T-helper 2 cell treated with Interferon-gamma antibody and Interleukin-4, amounts not matched to agents 100 ng/mL and 5 ng/mL, for 36 hours (primary cell): Measurements from ENCODE around the gene PPP4R2. TPM values are rescaled to one million over a fixed set of nuclear protein-coding genes. Genes with fewer than 3 reads are reported as not detected.

Experiments used
- intact Hi-C: fragments of 100-400 bp; cut with micrococcal nuclease; formaldehyde crosslinking; loops from one replicate; pipeline ENCODE4 v1.15.1; 2023
- total RNA-seq: library from RNA; stranded (reverse); gene quantifications from 2 replicates; pipeline ENCODE4 v1.2.3, GENCODE V29; 2022

Gene PPP4R2, protein sequence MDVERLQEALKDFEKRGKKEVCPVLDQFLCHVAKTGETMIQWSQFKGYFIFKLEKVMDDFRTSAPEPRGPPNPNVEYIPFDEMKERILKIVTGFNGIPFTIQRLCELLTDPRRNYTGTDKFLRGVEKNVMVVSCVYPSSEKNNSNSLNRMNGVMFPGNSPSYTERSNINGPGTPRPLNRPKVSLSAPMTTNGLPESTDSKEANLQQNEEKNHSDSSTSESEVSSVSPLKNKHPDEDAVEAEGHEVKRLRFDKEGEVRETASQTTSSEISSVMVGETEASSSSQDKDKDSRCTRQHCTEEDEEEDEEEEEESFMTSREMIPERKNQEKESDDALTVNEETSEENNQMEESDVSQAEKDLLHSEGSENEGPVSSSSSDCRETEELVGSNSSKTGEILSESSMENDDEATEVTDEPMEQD
- total RNA-seq: 77.6 and 97.9 TPM in 2 replicates

GRCh38 chr3:72996473-72997333 is at the start of gene PPP4R2:
TSS of gene PPP4R2 (plus strand) at chr3:72996811. CDS start at chr3:72997038, 227 bp downstream.
- intact Hi-C loops: loop anchor here (1.0 to 5.0 kb wide), 7 partner anchors 20 to 1274 kb away; partner anchors contain the start of genes RYBP and SHQ1

GRCh38 chr3:72947715-72948490 is 48.7 kb upstream of the PPP4R2 start:
- intact Hi-C loops: no loop called here

- intact Hi-C loops: no loop called here
Observed at GRCh38 chr3:72949016-72949415, 47.6 kb upstream of the PPP4R2 start.

GRCh38 chr3:72950372-72950771 is 46.2 kb upstream of the PPP4R2 start:
- intact Hi-C loops: no loop called here

GRCh38 chr3:72950801-72951200 is 45.8 kb upstream of the PPP4R2 start:
- intact Hi-C loops: no loop called here

DNA sequence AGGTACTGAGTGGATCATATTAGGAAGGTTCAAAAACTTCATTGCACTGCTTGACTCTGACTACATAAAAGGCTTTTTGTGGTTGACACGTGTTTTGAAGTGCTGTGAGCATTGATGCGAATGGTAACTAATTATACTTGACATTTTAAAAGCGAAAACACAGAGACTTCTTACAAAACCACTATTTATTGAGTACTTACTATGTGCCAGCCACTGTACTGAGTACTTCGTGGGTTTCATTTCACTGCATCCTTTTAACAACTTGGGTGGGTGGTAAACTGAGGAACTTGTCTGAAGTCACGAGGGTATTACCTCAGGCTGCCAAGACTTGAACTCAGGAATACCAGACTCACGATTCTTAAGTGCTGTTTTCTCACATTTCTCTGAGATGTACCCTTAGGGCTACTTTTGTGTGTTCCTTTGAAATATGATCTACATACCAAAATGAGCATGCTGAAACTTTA is 45.3 kb upstream of the PPP4R2 start:
- intact Hi-C loops: no loop called here

GRCh38 chr3:72953325-72953956 is 43.2 kb upstream of the PPP4R2 start:
- intact Hi-C loops: no loop called here

DNA sequence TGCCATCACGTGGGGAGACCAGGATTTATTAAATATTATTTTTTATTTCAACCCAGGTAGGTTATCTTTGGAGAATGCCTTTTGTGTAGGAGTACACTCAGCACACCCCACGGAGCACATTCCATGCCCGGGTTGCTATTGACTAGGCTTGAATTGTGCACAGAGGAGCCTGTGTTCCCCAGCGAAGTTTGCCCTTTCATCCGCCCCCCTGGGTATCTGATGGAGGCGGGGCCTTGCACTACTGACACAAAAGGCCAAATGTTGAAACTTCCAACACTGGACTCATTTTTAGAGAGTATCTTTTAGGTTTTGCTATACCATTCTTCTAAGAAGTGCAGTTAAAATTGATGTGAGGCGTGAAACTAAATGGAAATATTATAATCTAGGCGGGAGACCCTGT is 39.3 kb upstream of the PPP4R2 start:
- intact Hi-C loops: no loop called here

- intact Hi-C loops: no loop called here
Observed at GRCh38 chr3:72959336-72959735, 37.3 kb upstream of the PPP4R2 start.

DNA sequence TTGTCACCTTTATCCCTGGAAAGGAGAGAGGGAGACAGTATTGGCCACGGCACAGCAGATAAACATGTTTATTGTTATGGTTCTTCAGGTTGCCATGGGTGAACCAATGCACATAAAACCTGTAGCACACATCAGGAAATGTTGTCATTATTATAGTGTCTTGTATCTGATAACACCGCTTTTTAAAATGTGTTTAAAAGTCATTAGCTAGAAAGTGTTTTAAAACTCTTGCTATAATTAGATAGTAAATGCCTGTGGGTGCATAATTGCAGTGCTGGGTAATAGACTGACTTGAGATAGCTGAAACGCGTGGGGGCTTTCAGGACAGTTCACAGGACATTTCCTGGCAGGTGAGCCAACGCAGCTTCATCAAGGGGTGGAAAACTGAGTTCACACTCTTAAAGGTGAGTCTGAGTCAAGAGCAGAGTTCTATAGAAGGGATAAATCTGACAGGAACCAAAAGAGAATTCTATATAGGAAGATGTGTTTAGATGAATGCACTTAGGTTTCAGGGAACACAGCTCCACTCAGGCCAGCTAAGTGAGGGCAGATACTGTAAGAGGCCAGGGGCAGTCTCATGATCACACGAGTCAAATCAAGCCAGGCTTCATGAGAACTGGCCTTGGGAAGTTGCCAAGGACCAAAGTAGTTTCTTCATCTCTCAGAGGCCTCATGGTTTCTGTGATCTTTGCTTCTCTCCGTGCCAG is 35.6 kb upstream of the PPP4R2 start:
- intact Hi-C loops: no loop called here

GRCh38 chr3:72961752-72962151 is 34.9 kb upstream of the PPP4R2 start:
- intact Hi-C loops: no loop called here

DNA sequence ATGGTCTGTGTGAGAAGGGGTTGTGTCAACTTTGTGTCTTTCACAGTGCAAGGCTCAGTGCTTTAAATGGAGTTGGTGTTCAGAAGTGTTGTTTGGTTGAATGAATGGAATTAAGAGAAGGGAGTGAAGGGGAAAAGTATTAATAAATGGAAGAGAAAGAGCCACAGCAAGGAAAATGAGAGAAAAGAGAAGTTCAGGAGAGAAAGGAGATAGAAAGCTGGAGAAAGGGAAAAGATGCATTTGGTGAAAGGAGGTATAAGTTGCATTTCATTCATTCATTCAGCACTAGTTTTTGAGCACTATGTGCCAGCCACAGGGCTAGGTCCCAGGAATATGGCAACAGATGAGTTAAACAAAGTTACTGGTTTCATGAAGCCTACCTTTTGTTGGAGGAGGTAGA is 34.3 kb upstream of the PPP4R2 start:
- intact Hi-C loops: no loop called here

DNA sequence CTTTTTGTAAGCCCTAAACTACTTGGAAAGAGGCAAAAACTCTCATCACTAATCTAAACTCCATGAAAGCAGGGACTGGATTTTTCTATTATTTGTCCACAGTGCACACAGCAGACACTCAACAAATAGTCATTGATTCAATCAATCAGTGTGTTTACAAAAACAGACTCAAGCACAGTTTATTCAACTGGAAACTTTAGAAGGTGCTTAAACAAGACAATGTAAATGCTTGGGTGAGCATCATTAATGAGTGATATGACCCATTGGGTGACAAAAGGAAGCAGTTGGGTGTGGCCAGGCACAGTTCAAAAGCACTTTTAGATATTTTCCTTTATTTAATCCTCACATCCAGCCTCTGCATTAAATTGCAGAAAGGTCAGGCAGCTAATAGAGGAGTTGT is 32.0 kb upstream of the PPP4R2 start:
- intact Hi-C loops: loop anchor here (1.0 to 2.0 kb wide), 2 partner anchors 32 to 76 kb away; partner anchors contain the start of genes GXYLT2 and PPP4R2

DNA sequence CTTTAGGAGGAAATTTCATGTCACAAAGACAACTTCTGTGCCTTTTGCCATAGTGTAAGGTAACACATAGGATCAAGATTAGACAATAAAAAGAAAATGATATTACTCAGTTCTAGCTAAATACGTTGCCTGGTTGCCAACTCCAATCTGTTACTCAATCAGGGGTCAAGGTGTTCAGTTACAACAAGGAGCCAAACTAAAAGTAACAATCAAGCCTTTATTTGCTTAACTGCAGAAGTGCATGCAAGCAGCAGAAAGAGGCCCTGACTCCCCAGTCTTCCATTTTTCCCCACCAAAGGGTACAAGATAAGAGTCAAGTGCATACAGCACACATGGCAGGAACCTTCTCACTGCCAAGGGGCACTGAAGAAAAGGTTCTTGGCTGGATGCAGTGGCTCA is 28.3 kb upstream of the PPP4R2 start:
- intact Hi-C loops: no loop called here

DNA sequence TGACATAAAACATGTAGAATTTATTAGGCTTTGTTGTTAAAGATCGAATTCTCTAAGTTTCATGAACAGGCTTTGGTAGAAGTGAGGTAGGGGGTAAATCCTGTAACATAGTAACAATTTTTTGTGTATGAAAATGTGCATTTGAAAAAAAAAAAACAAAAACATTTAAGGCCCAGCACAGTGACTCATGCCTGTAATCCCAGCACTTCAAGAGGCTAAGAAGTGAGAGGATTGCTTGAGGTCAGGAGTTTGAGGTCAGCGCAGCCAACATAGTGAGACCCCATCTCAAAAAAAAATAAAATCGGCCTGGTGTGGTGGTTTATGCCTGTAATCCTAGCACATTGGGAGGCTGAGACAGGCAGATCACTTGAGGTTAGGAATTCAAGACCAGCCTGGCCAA is 26.8 kb upstream of the PPP4R2 start:
- intact Hi-C loops: no loop called here

DNA sequence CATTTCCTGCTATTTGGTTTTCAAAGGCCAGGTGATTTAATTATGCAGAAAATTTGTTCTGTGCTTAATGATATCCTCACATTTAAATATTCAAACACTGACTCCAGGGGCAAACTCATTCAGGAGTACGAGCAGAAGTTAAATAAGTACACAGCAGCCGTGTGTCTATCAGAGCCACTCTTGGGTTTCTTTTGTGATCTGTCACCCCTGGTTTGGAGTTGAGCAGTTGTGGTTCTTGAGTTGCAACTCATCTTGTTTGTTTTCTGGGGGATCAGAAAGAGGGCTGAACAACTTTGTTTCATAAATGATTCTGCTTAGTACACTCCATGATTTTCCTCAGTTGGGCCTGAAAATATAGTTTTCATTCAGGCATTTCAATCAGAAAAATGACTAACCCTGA is 25.7 kb upstream of the PPP4R2 start:
- intact Hi-C loops: no loop called here

DNA sequence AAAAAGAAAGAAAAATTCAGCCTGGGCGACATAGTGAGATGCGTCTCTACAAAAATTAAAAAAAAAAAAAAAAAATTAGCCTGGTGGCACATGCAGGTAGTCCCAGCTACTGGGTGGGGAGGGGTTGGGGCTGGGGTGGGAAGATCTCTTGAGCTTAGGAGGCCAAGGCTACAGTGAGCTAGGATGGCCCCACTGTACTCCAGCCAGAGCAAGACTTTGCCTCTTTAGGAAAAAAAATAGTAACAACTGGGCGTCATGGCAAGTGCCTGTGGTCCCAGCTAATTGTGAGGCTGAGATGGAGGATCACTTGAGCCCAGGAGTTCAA is 23.9 kb upstream of the PPP4R2 start:
- intact Hi-C loops: no loop called here

DNA sequence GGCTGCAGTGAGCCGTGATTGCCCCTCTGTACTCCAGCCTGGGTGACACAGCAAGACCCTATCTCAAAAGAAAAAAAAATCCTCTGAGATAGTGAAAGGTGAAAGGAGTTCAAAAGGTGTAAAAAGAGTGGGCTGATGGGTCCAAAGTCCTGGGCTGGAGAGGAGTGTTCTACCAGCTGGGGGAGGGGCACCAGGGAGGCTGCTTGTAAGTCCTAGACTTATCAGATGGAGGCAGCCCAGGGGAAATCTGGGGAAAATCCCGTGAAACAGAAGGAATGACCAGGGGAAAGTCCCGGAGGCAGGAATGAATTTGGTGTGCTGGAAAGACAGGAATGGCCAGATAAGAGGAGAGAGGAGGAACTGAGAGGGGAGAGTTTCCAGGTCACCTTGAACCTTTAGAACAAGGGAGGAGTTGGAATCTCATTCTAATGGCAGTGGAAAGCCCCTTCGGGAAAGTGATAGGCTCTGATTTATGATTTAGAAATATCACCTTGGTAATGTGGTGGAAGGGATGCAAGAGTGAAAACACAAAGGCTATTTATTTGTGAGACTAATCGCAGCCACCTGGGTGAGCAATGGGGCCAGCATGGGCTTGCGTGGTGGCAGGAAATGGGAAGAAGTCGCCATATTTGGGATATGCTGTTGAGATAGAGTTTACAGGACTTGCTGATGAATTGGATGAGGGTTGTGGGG is 23.4 kb upstream of the PPP4R2 start:
- intact Hi-C loops: no loop called here

DNA sequence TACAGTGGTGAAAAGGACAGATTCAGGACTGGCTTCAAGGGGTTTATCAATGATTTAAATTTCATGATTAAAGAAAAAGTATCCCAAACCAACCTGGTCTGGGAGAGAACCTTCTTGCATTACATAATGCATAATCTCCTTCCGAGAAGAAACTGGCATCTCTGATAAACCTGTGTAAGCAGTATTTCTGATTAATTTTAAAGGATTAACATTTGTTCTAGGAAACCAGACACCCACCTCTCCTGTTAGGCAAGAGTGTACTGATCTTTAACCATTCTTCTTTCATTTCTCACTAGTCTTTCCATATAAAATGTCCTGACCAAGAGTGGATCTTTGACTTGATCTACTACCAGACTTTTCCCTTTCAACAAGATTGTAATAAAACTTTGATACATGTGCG is 22.8 kb upstream of the PPP4R2 start:
- intact Hi-C loops: no loop called here

DNA sequence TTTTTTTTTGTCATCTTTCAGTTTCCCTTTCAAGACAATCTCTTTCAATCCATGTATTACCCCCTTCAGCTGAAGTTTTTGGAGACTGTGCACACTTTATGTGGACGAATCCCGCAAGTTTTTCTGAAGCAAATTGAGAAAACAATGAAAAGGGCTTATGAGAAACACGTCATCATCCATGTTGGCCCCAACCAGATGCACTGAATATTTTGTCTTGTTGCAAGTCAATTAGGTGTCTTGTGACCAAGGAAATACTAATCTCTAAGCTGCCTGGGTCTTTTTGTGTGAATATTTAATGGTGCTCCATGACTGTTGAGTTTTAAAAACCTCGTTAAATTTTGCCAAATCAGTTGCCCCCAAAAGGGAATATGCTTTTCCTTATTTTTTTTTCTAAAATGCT is 21.7 kb upstream of the PPP4R2 start:
- intact Hi-C loops: no loop called here
